ENCODE measurements around the gene ADCY7. TPM values are rescaled to one million over a fixed set of nuclear protein-coding genes. Genes with fewer than 3 reads are reported as not detected.

The ADCY7 gene
- total and polyA plus RNA-seq, 2 donors (not counting 1 experiment from before 2014, with no cell fraction given): 9.9 to 34.0 TPM

DNA sequence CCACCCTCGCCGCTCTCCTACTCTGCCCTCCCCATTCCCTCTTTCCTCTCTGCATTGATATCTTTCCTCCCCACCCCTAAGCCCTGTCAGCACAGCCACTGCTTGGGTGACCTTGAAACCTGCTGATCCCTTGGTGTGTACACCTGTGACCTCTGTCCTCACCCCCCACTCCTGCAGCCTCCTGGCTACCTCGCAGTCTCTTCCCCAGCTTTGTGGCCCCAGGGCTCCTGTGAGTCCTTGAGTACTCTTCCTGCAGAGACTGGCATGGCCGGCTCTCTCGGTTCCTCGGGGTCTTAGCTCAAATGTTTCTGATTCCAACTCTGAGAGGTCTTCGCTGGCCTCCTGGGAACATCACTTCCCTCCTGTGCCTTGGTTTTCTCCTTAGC lies 31.7 kb downstream of the ADCY7 start:
- Histone ChIP-seq H4K20me1 (ENCODE audit: control insufficient read depth, extremely low read depth, insufficient read depth, low read length) (no peaks in the 10 kb centered on the region), H2AFZ (ENCODE audit: low read length) (no peak overlapping the region), H3K9ac (ENCODE audit: insufficient read depth, low read length) (no peak overlapping the region), H3K9me3 (ENCODE audit: control insufficient read depth, insufficient read depth, low read depth, low read length) (no peaks in the 10 kb centered on the region), H3K4me3 (replicated peaks in 1 of 4; ENCODE audit: control extremely low read depth in 1 of 4, insufficient read depth in 1 of 4, low read depth in 3 of 4, low read length in 4 of 4) (no peak overlapping the region), H3K27ac (ENCODE audit: insufficient read depth, low read length) (no peak overlapping the region), H3K79me2 (ENCODE audit: control insufficient read depth, insufficient read depth, low read length) (no peaks in the 10 kb centered on the region), H3K27me3 (ENCODE audit: control insufficient read depth, insufficient read depth, low read length) (no peaks in the 10 kb centered on the region), H3K4me1 (ENCODE audit: control insufficient read depth, extremely low read depth, insufficient read depth, low read length) (peaks cover 1% of the 10 kb centered on the region), H3K36me3 (ENCODE audit: control insufficient read depth, insufficient read depth, low read length) (no peaks in the 10 kb centered on the region), H3K4me2 (ENCODE audit: extremely low read depth, insufficient read depth, low read length) (no peak overlapping the region)
- no peak for DNase-seq (ENCODE audit: low read depth in 2 of 2)
- TF ChIP-seq EZH2 (IDR thresholded peaks at IDR 0.05; ENCODE audit: low read length, missing control alignments) (no peak), CTCF (conservative IDR thresholded peaks at IDR 0.05 in 1 of 2, IDR thresholded peaks at IDR 0.05 in 1 of 2; ENCODE audit: low read depth in 1 of 2, low read length in 2 of 2) (no peak)

DNA sequence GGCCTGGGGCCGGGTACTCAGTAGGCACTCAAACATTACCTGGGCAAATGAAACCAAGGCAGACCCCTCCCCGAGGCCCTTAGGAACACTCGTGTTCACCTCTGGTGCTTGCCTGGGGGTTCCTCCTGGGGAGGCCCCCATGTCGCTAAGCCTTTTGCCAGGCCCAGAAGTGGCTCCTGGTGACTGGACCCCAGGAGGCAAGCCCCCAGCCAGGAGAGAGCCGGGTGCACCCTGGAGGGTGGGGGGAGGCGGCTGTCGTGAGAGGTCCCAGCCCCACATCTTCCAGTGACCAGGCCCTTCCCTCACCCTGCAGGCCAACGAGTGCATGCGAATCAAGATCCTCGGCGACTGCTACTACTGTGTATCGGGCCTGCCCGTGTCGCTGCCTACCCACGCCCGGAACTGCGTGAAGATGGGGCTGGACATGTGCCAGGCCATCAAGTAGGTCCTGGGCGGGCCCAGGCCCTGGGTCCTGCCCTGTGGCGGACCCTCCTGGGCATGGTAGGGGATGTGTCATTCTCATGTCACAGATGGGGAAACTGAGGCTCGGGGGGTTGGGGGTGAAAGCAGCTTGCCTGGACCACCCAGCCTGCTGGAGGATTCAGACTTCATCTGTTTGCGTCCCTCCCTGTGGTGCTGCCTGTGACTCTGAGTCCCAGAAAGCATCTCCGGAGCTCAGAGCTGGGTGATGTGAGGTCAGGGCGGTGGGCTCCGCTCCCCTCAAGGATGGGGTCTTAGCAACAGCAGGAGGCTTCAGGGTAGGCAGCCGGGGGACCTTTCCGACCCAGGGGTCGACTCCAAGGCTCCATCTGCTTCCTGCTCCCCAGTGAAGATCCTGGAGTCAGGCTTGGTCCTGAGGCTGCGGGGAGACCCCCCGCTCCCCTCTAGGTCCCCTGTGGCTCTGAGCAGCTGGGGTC lies 32.5 kb downstream of the ADCY7 start:
- Histone ChIP-seq H4K20me1 (ENCODE audit: control insufficient read depth, extremely low read depth, insufficient read depth, low read length) (no peaks in the 10 kb centered on the region), H3K79me2 (ENCODE audit: control insufficient read depth, insufficient read depth, low read length) (no peaks in the 10 kb centered on the region), H3K27ac (ENCODE audit: insufficient read depth, low read length) (no peak overlapping the region)

More for the DNA sequence above, 32.5 kb downstream of the ADCY7 start:
- no peak for DNase-seq (ENCODE audit: low read depth in 2 of 2)
- Histone ChIP-seq H3K36me3 (ENCODE audit: control insufficient read depth, insufficient read depth, low read length) (no peaks in the 10 kb centered on the region), H3K4me3 (replicated peaks in 1 of 4; ENCODE audit: control extremely low read depth in 1 of 4, insufficient read depth in 1 of 4, low read depth in 3 of 4, low read length in 4 of 4) (no peak overlapping the region), H3K27me3 (ENCODE audit: control insufficient read depth, insufficient read depth, low read length) (no peaks in the 10 kb centered on the region), H3K9me3 (ENCODE audit: control insufficient read depth, insufficient read depth, low read depth, low read length) (no peaks in the 10 kb centered on the region), H3K4me2 (ENCODE audit: extremely low read depth, insufficient read depth, low read length) (no peak overlapping the region), H3K9ac (ENCODE audit: insufficient read depth, low read length) (no peak overlapping the region), H2AFZ (ENCODE audit: low read length) (no peak overlapping the region), H3K4me1 (ENCODE audit: control insufficient read depth, extremely low read depth, insufficient read depth, low read length) (peaks cover 9% of the 10 kb centered on the region)
- no peak for TF ChIP-seq EZH2 (IDR thresholded peaks at IDR 0.05; ENCODE audit: low read length, missing control alignments)
- TF ChIP-seq CTCF (conservative IDR thresholded peaks at IDR 0.05 in 1 of 2, IDR thresholded peaks at IDR 0.05 in 1 of 2; ENCODE audit: low read depth in 1 of 2, low read length in 2 of 2): no peak
